ENCODE data around the gene CFAP97D2.

Gene CFAP97D2

GRCh38 chr13:114213980-114214379 lies 34.9 kb downstream of the CFAP97D2 start:
- no peak for TF ChIP-seq CTCF (IDR thresholded peaks at IDR 0.05; ENCODE audit: control insufficient read depth, insufficient read depth, low read depth, low read length, missing control alignments)
- no peak overlapping the region for H3K4me3 ChIP-seq (ENCODE audit: control insufficient read depth, low read depth, low read length)
- no peak for DNase-seq (ENCODE audit: low read depth)

- H3K4me3 ChIP-seq (ENCODE audit: control insufficient read depth, low read depth, low read length) = no peak overlapping the region
- no peak for TF ChIP-seq CTCF (IDR thresholded peaks at IDR 0.05; ENCODE audit: control insufficient read depth, insufficient read depth, low read depth, low read length, missing control alignments)
- DNase-seq (ENCODE audit: low read depth) = no peak
These were observed 40.3 kb downstream of the CFAP97D2 start for GRCh38 chr13:114219392-114219791.

- DNase-seq (ENCODE audit: low read depth) = no peak
- no peak for TF ChIP-seq CTCF (IDR thresholded peaks at IDR 0.05; ENCODE audit: control insufficient read depth, insufficient read depth, low read depth, low read length, missing control alignments)
- no peak overlapping the region for H3K4me3 ChIP-seq (ENCODE audit: control insufficient read depth, low read depth, low read length)
These were observed 43.5 kb downstream of the CFAP97D2 start for GRCh38 chr13:114222461-114222968.

GRCh38 chr13:114224201-114224600 lies 45.1 kb downstream of the CFAP97D2 start:
- TF ChIP-seq CTCF (IDR thresholded peaks at IDR 0.05; ENCODE audit: control insufficient read depth, insufficient read depth, low read depth, low read length, missing control alignments) = no peak
- H3K4me3 ChIP-seq (ENCODE audit: control insufficient read depth, low read depth, low read length) = no peak overlapping the region

GRCh38 chr13:114225610-114226009 lies 46.6 kb downstream of the CFAP97D2 start:
- no peak for TF ChIP-seq CTCF (IDR thresholded peaks at IDR 0.05; ENCODE audit: control insufficient read depth, insufficient read depth, low read depth, low read length, missing control alignments)
- H3K4me3 ChIP-seq (ENCODE audit: control insufficient read depth, low read depth, low read length) = no peak overlapping the region
- DNase-seq (ENCODE audit: low read depth) = no peak

More at GRCh38 chr13:114224201-114224600, 45.1 kb downstream of the CFAP97D2 start:
- DNase-seq (ENCODE audit: low read depth) = no peak

- no peak for TF ChIP-seq CTCF (IDR thresholded peaks at IDR 0.05; ENCODE audit: control insufficient read depth, insufficient read depth, low read depth, low read length, missing control alignments)
- no peak overlapping the region for H3K4me3 ChIP-seq (ENCODE audit: control insufficient read depth, low read depth, low read length)
- DNase-seq (ENCODE audit: low read depth) = no peak
These were observed 47.0 kb downstream of the CFAP97D2 start for GRCh38 chr13:114226088-114226487.
